ENCODE measurements around the gene SH3BGRL3.
"Not testable (repeated sequence)": the region's sequence is repeated elsewhere in the genome, so short reads cannot be mapped to it uniquely, and the experiment has no call there.

DNA sequence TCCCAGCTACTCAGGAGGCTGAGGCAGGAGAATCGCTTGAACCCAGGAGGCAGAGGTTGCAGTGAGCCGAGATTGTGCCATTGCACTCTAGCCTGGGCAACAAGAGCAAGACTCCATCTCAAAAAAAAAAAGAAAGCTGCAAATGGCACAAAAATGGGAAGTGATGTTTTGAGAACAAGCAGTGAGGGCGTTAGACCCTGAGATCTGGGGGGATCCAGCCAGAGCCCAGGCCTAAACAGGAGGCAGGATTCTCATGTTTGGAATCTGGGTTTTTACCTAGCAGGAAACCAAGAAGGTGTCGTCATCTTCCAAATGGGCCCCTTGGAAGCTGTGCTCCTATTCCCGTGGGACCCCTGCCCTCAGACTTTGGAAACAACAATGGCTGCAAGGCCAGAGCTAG is 12.8 kb downstream of the SH3BGRL3 start:
- not testable (repeated sequence) for TF ChIP-seq GLIS3 (CRISPR knock-in tag; IDR thresholded peaks at IDR 0.05); ZNF8 (CRISPR knock-in tag; IDR thresholded peaks at IDR 0.05); ZC3H10 (CRISPR knock-in tag; IDR thresholded peaks at IDR 0.05); CSDC2 (CRISPR knock-in tag; IDR thresholded peaks at IDR 0.05); ESRRG (CRISPR knock-in tag; IDR thresholded peaks at IDR 0.05); RARB (CRISPR knock-in tag; IDR thresholded peaks at IDR 0.05); CSRNP3 (CRISPR knock-in tag; IDR thresholded peaks at IDR 0.05); CREB5 (CRISPR knock-in tag; IDR thresholded peaks at IDR 0.05; ENCODE audit: low read depth)
